BJ (cell line): ENCODE data around the gene MYL7. TPM values are rescaled to one million over a fixed set of nuclear protein-coding genes. Genes with fewer than 3 reads are reported as not detected.
A peak's percentile ranks its signal among the peaks of the same experiment; 100 is the strongest.
"Not testable (repeated sequence)": the region's sequence is repeated elsewhere in the genome, so short reads cannot be mapped to it uniquely, and the experiment has no call there.

ENCODE experiments used
- CTCF ChIA-PET: fragments of 350-600 bp; formaldehyde crosslinking; extraction: SDS; loops from one replicate; lab custom pipeline; 2021; ENCODE audit warnings: antibody characterized with exemption, inconsistent platforms; lab: Yijun Ruan, JAX
- POLR2A ChIA-PET: fragments of 300-600 bp; sonication (Branson Sonifier 250); formaldehyde crosslinking; extraction: SDS; loops from one replicate; lab custom pipeline; 2021; ENCODE audit warnings: antibody characterized with exemption; lab: Charles Lee
- DNase-seq: peaks from one replicate; pipeline ENCODE4 v3.0.0-alpha.2; 2011; ENCODE audit warnings: low read depth
- H3K27me3 ChIP-seq: 2 replicates; pipeline ENCODE4 v1.6.0; 2011; ENCODE audit warnings: low read length; ENCODE audit not compliant: control insufficient read depth, insufficient read depth
- H3K36me3 ChIP-seq: 2 replicates; pipeline ENCODE4 v1.5.1; 2011; ENCODE audit warnings: low read length; ENCODE audit not compliant: control insufficient read depth, insufficient read depth
- H3K4me3 ChIP-seq: 2 replicates; pipeline ENCODE4 v1.5.1; 2011; ENCODE audit warnings: low read depth, mild to moderate bottlenecking, control low read depth, low read length
- polyA plus RNA-seq: library from polyadenylated mRNA; depleted of rRNA; stranded (reverse); fragments of >200 nt; gene quantifications from 2 replicates; pipeline ENCODE4 v1.2.3, GENCODE V29; 2011
- TF ChIP-seq, protein P1 (sequence below): IDR thresholded peaks from 2 replicates; pipeline ENCODE4 v1.5.1; 2011; ENCODE audit warnings: low read depth, mild to moderate bottlenecking, control low read depth, inconsistent platforms, low read length, moderate library complexity; ENCODE audit not compliant: insufficient read depth

MYL7 gene
- polyA plus RNA-seq, 1 experiment = 0.26 TPM

DNA sequence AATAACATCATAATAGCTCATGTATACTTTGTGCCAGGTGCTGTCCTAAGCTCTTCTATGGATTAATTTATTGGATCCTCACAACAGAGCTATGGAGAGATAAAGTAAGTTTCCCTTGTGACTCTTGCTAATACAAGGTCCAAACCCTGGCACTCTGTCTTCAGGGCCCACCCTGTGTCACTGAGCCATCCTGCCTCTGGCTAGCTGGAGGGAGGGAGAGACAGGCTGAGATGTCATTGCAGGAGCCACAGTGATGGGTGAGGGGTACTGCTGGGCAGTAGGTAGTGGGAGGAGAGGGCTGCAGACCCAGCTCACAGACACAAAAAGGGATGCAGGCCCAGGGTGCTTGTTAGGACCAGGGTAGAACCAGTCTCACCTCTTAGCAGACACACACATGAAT lies 31.2 kb upstream of the MYL7 start:
- H3K4me3 ChIP-seq = no peak overlapping the region
- TF ChIP-seq, protein P1, sequence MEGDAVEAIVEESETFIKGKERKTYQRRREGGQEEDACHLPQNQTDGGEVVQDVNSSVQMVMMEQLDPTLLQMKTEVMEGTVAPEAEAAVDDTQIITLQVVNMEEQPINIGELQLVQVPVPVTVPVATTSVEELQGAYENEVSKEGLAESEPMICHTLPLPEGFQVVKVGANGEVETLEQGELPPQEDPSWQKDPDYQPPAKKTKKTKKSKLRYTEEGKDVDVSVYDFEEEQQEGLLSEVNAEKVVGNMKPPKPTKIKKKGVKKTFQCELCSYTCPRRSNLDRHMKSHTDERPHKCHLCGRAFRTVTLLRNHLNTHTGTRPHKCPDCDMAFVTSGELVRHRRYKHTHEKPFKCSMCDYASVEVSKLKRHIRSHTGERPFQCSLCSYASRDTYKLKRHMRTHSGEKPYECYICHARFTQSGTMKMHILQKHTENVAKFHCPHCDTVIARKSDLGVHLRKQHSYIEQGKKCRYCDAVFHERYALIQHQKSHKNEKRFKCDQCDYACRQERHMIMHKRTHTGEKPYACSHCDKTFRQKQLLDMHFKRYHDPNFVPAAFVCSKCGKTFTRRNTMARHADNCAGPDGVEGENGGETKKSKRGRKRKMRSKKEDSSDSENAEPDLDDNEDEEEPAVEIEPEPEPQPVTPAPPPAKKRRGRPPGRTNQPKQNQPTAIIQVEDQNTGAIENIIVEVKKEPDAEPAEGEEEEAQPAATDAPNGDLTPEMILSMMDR = no peak
- ChIA-PET POLR2A (no interaction called here), CTCF (interaction anchor here (1.0 to 1.4 kb wide), 2 partner anchors 24 to 100 kb away, joined by 3 to 4 read pairs; no protein-coding TSS in a partner anchor)
- peaks cover 9% of the 10 kb centered on the region for H3K27me3 ChIP-seq
- DNase-seq = no peak
- no peaks in the 10 kb centered on the region for H3K36me3 ChIP-seq

DNA sequence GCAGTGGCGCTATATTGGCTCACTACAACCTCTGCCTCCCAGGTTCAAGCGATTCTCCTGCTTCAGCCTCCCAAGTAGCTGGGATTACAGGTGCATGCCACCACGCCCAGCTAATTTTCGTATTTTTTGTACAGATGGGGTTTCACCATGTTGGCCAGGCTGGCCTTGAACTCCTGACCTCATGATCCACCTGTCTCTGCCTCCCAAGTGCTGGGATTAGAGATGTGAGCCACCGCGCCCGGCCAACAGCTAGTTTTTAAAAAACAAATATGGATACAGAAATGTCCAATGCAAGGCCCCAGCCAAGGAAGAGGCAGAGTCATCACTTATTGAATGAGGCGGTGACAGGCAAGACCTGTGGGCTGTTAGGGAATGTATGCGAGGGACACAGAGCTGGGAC lies 30.8 kb upstream of the MYL7 start:
- H3K36me3 ChIP-seq, DNase-seq, H3K27me3 ChIP-seq, H3K4me3 ChIP-seq, POLR2A ChIA-PET: not testable (repeated sequence)
- CTCF ChIA-PET = interaction anchor here (1.0 to 1.4 kb wide), 2 partner anchors 24 to 100 kb away, joined by 3 to 4 read pairs; no protein-coding TSS in a partner anchor

DNA sequence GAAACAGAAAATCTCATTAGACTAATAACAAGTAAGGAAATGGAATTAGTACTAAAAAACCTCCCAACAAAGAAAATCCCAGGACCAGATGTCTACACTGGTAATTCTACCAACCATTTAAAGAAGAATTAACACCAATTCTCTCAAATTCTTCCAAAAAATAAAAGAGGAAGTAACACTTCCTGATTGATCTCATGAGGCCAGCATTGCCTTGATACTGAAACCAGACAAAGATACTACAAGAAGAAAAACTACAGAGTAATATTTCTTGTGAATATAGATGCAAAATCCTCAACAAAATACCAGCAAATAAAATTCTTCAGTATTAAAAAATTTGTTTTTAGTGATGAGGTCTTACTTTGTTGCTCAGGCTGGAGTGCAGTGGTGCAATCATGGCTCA lies 26.8 kb upstream of the MYL7 start:
- CTCF ChIA-PET = no interaction called here
- H3K4me3 ChIP-seq = no peak overlapping the region

DNA sequence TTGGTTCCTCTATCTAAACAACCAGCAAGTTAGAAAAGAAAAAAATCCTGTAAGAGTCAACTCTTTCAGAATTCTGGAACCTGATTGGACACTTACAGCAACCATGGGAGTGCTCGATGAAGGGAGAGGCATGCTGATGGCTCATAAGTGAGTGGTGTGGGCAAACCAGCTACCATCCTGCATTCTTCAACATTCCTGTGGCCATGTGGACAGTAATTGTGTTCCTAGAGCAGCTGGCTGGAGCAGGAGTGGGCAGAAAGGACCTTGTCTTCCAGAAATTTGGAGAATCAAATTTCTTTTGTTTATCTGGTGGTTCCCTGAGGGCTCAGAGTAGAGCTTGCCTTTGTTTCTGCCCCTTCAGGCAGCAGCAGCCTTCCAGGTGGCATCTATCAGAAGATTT lies 22.5 kb upstream of the MYL7 start:
- ChIA-PET CTCF (interaction anchor here (1.2 to 2.5 kb wide), 3 partner anchors 16 to 38 kb away, joined by 3 to 11 read pairs (median 7); no protein-coding TSS in a partner anchor), POLR2A (interaction anchor here (1.2 kb wide), 2 partner anchors 17 to 75 kb away, joined by 4 read pairs; no protein-coding TSS in a partner anchor)
- peak; percentile 85 for DNase-seq
- Histone ChIP-seq H3K27me3 (0 out of 2 replicates have a peak, but pooled peaks cover 1% of the 10 kb centered on the region), H3K36me3 (no peaks in the 10 kb centered on the region), H3K4me3 (no peak overlapping the region)
- TF ChIP-seq, protein P1 = no peak

More for the DNA sequence above, 26.8 kb upstream of the MYL7 start:
- POLR2A ChIA-PET = no interaction called here
- TF ChIP-seq, protein P1 = no peak
- Histone ChIP-seq H3K27me3 (peaks cover 4% of the 10 kb centered on the region; the same call in 1 of the 2 replicates), H3K36me3 (no peaks in the 10 kb centered on the region)
- DNase-seq = no peak

DNA sequence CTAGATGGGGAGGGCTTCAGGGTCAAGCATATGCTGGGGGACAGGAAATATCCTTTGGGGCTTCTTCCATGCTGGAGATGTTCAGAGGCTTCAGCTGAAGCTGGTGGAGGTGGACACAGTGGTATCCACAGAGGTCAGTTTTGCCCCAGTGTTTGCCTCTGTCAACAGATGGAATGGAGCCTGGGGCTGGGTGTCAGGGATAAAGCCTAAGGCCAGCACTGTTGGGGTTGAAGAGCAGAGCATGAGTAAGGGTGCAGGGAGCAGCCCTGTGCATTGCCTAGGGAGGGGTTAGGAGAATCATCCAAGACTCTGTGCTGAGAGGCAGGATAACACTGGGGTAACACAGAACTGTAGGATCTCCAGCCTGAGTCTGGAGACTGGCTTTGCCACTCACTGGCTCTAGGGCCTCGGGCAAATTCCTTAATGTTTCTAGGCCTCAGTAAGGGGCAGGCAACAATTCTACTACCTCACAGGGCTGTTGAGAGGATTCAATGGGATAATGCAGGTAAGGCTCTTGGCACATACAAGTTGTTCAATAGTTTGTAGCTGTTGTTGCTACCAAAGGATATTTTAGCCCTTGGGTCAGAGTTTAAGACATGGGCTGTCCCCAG lies 21.8 kb upstream of the MYL7 start:
- POLR2A ChIA-PET = interaction anchor here (1.2 kb wide), 2 partner anchors 16 to 74 kb away, joined by 4 read pairs; no protein-coding TSS in a partner anchor
- Histone ChIP-seq H3K27me3 (0 out of 2 replicates have a peak, but pooled peaks cover 1% of the 10 kb centered on the region), H3K4me3 (no peak overlapping the region), H3K36me3 (no peaks in the 10 kb centered on the region)
- CTCF ChIA-PET = interaction anchor here (1.1 to 2.5 kb wide), 4 partner anchors 15 to 38 kb away, joined by 3 to 11 read pairs (median 6); no protein-coding TSS in a partner anchor
- DNase-seq = no peak
- TF ChIP-seq, protein P1 = no peak
